GM12878 (cell line): ENCODE results near the gene BAAT. TPM values are rescaled to one million over a fixed set of nuclear protein-coding genes. Genes with fewer than 3 reads are reported as not detected.

ENCODE experiments used
- ATF7 ChIP-seq: fragments of 450-650 bp; IDR thresholded peaks from 2 replicates; pipeline ENCODE4 v1.6.1; 2016; ENCODE audit warnings: low read depth, mild to moderate bottlenecking
- CHD4 ChIP-seq: fragments of 200-600 bp; sonication (generic); IDR thresholded peaks from 2 replicates; pipeline ENCODE4 v1.6.1; 2016; ENCODE audit warnings: mild to moderate bottlenecking
- CREB1 ChIP-seq: IDR thresholded peaks from 2 replicates; pipeline ENCODE4 v1.6.1; 2012; ENCODE audit warnings: low read depth, mild to moderate bottlenecking, inconsistent platforms
- EGR1 ChIP-seq, 2 experiments: IDR thresholded peaks; 1 replicate in 1 of 2; 2 replicates in 1 of 2; pipeline ENCODE4 v1.6.1; 2011 to 2012; ENCODE audit warnings: low read depth in 2 of 2, low read length in 2 of 2, borderline replicate concordance in 1 of 2, mild to moderate bottlenecking in 1 of 2, moderate library complexity in 1 of 2
- FOS ChIP-seq: IDR thresholded peaks from 3 replicates; pipeline ENCODE4 v1.6.1; 2011; ENCODE audit warnings: borderline replicate concordance; ENCODE audit not compliant: insufficient read length; ENCODE audit errors: extremely low read depth
- MEF2A ChIP-seq: IDR thresholded peaks from 2 replicates; pipeline ENCODE4 v1.6.1; 2011; ENCODE audit warnings: low read depth, mild to moderate bottlenecking, low read length, moderate library complexity; ENCODE audit not compliant: insufficient read depth
- MXI1 ChIP-seq: fragments of 150-350 bp; IDR thresholded peaks from 2 replicates; pipeline ENCODE4 v1.6.1; 2011; ENCODE audit warnings: low read depth, mild to moderate bottlenecking, inconsistent platforms, low read length, improper control_type of control experiment
- RAD21 ChIP-seq: IDR thresholded peaks from 2 replicates; pipeline ENCODE4 v1.6.1; 2011; ENCODE audit warnings: mild to moderate bottlenecking, low read depth, low read length, moderate library complexity; ENCODE audit not compliant: insufficient read depth
- SMAD1 ChIP-seq: fragments of 450-650 bp; IDR thresholded peaks from 2 replicates; pipeline ENCODE4 v1.6.1; 2018; ENCODE audit warnings: mild to moderate bottlenecking, low read depth; ENCODE audit not compliant: partially characterized antibody
- STAT3 ChIP-seq: IDR thresholded peaks from 2 replicates; pipeline ENCODE4 v1.6.1; 2011; ENCODE audit warnings: low read depth, low read length, improper control_type of control experiment
- SUPT20H ChIP-seq: IDR thresholded peaks from 2 replicates; pipeline ENCODE4 v1.6.1; 2011; ENCODE audit warnings: low read depth, mild to moderate bottlenecking, low read length, moderate library complexity, borderline replicate concordance; ENCODE audit not compliant: control insufficient read depth
- USF2 ChIP-seq: IDR thresholded peaks from 2 replicates; pipeline ENCODE4 v1.6.1; 2011; ENCODE audit warnings: low read depth, low read length, improper control_type of control experiment, borderline replicate concordance
- ZBTB33 ChIP-seq: fragments of 450-650 bp; IDR thresholded peaks from 2 replicates; pipeline ENCODE4 v1.6.1; 2017; ENCODE audit warnings: mild to moderate bottlenecking
- ZNF24 ChIP-seq: fragments of 450-650 bp; IDR thresholded peaks from 2 replicates; pipeline ENCODE4 v1.6.1; 2017; ENCODE audit warnings: antibody characterized with exemption, mild to moderate bottlenecking
- polyA plus RNA-seq, 11 experiments: library from polyadenylated mRNA; depleted of rRNA in 4 of 11; unstranded in 6 of 11; stranded (reverse) in 5 of 11; fragments of >200 nt; fragmentation: Nextera tagmentation in 4 of 11; fragmentation: Illumina TruSeq in 1 of 11; extraction: Ambion mirVana in 4 of 11; extraction: Trizol in 1 of 11; gene quantifications; 1 replicate in 1 of 11; 2 replicates in 10 of 11; pipeline versions ENCODE4 v1.2.1 to v1.2.3, GENCODE V29; 2011 to 2016; ENCODE audit warnings: inconsistent platforms in 2 of 11, missing spikeins in 2 of 11, low read depth in 1 of 11
- total RNA-seq, 4 experiments: library from RNA; depleted of rRNA in 3 of 4; stranded (reverse); fragments of >200 nt in 3 of 4; fragmentation: Illumina TruSeq in 1 of 4; extraction: Trizol in 1 of 4; gene quantifications; 2 replicates each; pipeline versions ENCODE4 v1.2.1 to v1.2.3, GENCODE V29; 2013 to 2021
- TF ChIP-seq, protein P1 (sequence below): fragments of 450-650 bp; IDR thresholded peaks from 2 replicates; pipeline ENCODE4 v1.6.1; 2016; ENCODE audit warnings: mild to moderate bottlenecking
- TF ChIP-seq, protein P2 (sequence below): fragments of 450-650 bp; formaldehyde crosslinking; IDR thresholded peaks from 2 replicates; pipeline ENCODE4 v1.4.0; 2022; ENCODE audit warnings: mild to moderate bottlenecking, moderate library complexity
- TF ChIP-seq, protein P3 (sequence below): IDR thresholded peaks from 2 replicates; pipeline ENCODE4 v1.6.1; 2012; ENCODE audit warnings: low read depth, low read length, improper control_type of control experiment

BAAT gene
- total and polyA plus RNA-seq, 10 of the 15 experiments (the other 5 are each of a cell fraction or from before 2014, with no cell fraction given): 0.02 to 0.26 (median 0.06) TPM; not detected in 2

DNA sequence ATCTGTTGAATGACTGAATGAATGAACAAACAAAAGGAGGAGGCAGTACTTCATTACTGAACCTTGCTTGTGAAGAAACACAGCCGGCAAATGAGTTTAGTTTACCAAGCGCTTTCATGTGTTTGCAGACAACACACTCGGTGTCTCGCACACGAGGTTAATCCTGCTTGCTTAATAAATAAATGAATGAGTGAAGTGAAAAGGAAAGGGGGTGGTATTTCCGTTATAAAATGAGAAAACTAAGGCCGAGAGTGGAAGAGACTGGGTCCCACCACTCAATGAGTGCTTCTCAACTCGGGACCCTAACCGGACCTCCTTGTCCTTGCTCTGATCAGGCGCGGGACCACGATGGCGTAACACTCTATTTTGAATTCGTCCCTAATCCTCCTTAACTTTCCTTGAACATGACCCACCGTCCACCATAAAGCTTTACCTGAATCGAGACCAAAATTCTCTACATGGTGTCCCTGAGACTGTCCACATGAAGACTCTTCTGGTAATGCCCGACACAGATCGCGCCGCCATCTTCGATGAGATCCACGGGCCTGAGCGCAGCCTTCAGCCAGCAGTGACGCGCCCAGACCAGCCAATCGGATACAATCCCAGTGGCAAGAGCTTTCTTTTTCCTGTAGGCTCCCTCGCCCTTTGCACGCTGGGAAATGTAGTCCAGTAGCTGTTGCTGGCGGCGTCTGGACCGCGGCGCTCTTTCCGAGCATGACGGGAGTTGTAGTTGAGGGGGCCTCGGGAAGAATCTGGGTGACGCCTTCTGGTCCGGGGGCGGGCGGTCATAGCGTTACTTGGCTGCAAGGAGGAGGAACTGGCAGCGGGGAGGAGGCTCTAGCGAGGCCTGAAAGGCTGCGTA lies 13.5 kb upstream of the BAAT start, which contains the start of the genes MRPL50 and ZNF189 (continued):
- TF ChIP-seq, protein P1, sequence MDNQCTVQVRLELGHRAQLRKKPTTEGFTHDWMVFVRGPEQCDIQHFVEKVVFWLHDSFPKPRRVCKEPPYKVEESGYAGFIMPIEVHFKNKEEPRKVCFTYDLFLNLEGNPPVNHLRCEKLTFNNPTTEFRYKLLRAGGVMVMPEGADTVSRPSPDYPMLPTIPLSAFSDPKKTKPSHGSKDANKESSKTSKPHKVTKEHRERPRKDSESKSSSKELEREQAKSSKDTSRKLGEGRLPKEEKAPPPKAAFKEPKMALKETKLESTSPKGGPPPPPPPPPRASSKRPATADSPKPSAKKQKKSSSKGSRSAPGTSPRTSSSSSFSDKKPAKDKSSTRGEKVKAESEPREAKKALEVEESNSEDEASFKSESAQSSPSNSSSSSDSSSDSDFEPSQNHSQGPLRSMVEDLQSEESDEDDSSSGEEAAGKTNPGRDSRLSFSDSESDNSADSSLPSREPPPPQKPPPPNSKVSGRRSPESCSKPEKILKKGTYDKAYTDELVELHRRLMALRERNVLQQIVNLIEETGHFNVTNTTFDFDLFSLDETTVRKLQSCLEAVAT: peak; percentile 45
- TF ChIP-seq MXI1 (no peak; the same call in 1 of the 2 replicates), CHD4 (no peak), ATF7 (peak; percentile 82), SUPT20H (no peak), USF2 (no peak), FOS (no peak), RAD21 (no peak), STAT3 (no peak), ZNF24 (no peak), CREB1 (peak; percentile 94), EGR1 (IDR thresholded peaks at IDR 0.05; ENCODE audit: borderline replicate concordance in 1 of 2, low read depth in 2 of 2, low read length in 2 of 2) (peak in 1 of 2 experiments; percentile 92; a peak in 2 of 3 replicates), ZBTB33 (no peak), SMAD1 (peak; percentile 72), MEF2A (no peak)
- TF ChIP-seq, protein P2, sequence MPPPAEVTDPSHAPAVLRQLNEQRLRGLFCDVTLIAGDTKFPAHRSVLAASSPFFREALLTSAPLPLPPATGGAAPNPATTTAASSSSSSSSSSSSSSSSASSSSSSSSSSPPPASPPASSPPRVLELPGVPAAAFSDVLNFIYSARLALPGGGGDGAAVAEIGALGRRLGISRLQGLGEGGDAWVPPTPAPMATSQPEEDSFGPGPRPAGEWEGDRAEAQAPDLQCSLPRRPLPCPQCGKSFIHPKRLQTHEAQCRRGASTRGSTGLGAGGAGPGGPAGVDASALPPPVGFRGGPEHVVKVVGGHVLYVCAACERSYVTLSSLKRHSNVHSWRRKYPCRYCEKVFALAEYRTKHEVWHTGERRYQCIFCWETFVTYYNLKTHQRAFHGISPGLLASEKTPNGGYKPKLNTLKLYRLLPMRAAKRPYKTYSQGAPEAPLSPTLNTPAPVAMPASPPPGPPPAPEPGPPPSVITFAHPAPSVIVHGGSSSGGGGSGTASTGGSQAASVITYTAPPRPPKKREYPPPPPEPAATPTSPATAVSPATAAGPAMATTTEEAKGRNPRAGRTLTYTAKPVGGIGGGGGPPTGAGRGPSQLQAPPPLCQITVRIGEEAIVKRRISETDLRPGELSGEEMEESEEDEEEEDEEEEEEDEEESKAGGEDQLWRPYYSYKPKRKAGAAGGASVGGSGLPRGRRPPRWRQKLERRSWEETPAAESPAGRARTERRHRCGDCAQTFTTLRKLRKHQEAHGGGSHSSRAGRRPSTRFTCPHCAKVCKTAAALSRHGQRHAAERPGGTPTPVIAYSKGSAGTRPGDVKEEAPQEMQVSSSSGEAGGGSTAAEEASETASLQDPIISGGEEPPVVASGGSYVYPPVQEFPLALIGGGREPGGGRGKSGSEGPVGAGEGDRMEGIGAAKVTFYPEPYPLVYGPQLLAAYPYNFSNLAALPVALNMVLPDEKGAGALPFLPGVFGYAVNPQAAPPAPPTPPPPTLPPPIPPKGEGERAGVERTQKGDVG (CRISPR knock-in tag): no peak
- TF ChIP-seq, protein P3, sequence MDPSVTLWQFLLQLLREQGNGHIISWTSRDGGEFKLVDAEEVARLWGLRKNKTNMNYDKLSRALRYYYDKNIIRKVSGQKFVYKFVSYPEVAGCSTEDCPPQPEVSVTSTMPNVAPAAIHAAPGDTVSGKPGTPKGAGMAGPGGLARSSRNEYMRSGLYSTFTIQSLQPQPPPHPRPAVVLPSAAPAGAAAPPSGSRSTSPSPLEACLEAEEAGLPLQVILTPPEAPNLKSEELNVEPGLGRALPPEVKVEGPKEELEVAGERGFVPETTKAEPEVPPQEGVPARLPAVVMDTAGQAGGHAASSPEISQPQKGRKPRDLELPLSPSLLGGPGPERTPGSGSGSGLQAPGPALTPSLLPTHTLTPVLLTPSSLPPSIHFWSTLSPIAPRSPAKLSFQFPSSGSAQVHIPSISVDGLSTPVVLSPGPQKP: no peak
